Kidney glomerular epithelial cell (primary cell): Measurements from ENCODE around the gene KLHDC8A.

ENCODE experiments used
- DNase-seq: peaks from one replicate; lab custom pipeline; 2025; lab: John Stamatoyannopoulos, UW

Gene KLHDC8A

GRCh38 chr1:205296154-205296553 lies 60.6 kb downstream of the KLHDC8A start:
- DNase-seq, result no peak

DNA sequence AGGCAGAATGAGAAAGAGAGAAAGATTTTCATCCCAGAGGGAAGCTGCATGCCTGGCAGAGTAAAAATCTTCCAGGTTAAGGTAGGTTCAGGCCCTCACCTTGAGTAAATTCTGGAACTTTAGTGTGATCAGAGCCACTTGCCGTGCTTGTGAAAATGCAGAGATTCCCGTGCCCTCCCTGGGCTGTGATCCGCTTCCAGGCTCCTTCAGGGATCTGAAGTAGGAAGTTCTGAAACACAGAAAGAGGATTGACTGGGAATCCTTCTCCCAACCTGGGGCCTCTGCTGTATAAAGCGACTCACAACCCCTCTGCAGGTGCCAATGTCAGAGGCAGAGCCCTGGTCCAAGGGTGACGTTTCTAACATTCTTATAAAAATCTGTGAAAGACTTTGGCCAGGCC lies 61.8 kb downstream of the KLHDC8A start:
- no peak for DNase-seq

- DNase-seq, result peak; percentile 92
Measured at GRCh38 chr1:205294175-205294917, 62.4 kb downstream of the KLHDC8A start.

- no peak for DNase-seq
Measured at GRCh38 chr1:205293350-205294074, 63.2 kb downstream of the KLHDC8A start.

GRCh38 chr1:205291596-205291995 lies 65.1 kb downstream of the KLHDC8A start:
- no peak for DNase-seq

- DNase-seq, result no peak
Measured at GRCh38 chr1:205287767-205288559, 68.8 kb downstream of the KLHDC8A start.

DNA sequence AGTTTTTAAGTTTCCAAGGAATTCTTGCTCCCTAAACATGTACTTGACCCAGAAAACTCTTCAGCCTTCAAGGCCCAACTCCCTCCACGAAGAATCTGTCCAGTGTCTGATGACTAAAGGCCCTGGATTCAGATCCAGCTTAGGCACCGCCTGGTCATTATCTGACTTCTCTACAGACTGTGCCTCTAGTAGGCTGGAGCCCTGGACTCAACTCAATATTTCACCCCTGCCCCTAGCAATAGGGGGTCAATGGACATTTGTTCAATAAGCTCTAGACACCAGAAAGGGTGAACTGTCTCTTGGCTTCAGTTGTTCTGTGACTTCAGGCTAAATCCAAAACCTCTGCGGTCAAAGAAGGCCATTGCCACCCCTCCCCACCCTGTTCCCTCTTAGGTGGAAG lies 69.6 kb downstream of the KLHDC8A start:
- no peak for DNase-seq

DNA sequence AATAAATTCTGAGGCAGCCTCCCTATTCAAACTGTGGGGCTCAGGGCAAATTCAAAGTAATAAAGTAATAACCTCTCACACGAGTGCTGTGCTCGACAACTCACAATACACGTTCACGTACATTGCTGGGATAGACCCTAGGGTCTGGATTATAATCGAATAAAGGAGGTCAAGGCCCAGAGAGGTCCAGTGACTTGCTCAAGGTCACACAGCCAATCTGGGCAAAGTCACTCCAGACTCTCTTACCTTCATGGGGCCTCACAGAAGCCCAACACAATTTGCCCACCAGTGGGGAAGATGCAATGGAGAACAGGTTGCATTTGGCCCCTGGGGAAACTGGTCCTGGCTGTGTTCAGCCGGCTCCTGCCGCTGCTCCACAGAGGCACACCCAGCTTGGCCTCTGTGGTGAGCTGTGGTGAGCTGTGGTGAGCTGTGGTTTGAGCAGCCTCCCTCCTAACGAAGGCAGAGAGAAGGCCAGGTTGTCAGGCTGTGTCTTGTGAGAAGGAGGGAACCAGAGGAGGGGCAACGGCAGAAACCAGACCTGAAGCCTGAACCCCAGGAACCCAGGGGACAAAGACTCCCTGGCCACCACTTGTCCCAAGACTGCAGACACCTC lies 70.3 kb downstream of the KLHDC8A start:
- DNase-seq, result no peak
